HG03354 (cell line): ENCODE measurements around the gene SSH3.
"Not testable (repeated sequence)": the region's sequence is repeated elsewhere in the genome, so short reads cannot be mapped to it uniquely, and the experiment has no call there.

Experiments
- ATAC-seq: cut with Tn5 transposase; IDR thresholded peaks from one replicate; pipeline ENCODE4 v1.9.1; 2021; ENCODE audit warnings: mild to moderate bottlenecking; ENCODE audit not compliant: unreplicated experiment, poor library complexity, severe bottlenecking

Gene SSH3, protein sequence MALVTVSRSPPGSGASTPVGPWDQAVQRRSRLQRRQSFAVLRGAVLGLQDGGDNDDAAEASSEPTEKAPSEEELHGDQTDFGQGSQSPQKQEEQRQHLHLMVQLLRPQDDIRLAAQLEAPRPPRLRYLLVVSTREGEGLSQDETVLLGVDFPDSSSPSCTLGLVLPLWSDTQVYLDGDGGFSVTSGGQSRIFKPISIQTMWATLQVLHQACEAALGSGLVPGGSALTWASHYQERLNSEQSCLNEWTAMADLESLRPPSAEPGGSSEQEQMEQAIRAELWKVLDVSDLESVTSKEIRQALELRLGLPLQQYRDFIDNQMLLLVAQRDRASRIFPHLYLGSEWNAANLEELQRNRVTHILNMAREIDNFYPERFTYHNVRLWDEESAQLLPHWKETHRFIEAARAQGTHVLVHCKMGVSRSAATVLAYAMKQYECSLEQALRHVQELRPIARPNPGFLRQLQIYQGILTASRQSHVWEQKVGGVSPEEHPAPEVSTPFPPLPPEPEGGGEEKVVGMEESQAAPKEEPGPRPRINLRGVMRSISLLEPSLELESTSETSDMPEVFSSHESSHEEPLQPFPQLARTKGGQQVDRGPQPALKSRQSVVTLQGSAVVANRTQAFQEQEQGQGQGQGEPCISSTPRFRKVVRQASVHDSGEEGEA

DNA sequence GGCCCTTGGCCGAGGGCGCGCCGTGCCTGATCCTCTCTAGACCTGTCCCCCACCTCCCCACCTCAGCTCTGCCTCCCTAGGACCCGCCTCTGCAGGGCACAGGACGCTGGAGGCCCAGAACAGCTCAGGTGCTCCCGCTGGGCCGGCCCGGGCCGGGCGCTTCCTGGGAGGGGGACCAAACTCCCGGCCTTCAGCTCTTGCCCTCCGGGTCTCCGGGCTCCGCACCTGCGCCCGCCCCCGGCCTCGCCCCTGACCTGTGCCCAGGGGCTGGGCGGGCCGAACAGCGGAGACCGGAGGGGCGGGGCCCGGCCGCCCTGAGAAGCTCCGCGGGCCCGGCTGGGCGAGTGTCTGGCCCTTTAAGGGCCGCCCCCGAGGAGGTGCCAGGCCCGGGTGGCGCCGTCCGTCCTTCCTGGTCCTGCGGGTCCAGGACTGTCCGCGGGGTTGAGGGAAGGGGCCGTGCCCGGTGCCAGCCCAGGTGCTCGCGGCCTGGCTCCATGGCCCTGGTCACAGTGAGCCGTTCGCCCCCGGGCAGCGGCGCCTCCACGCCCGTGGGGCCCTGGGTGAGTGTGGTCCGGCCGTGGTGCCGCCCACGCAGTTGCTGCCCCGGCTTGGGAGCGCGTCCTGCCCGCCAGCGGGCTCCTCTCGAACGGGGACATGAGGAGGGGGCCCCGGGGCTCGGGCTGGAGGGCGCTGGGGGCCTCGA is at the start of gene SSH3:
Gene SSH3, plus strand, starts transcription at position 399 of the 703 bp plus-strand sequence. Its CDS starts 96 bp downstream, at position 495.
- ATAC-seq: no peak

DNA sequence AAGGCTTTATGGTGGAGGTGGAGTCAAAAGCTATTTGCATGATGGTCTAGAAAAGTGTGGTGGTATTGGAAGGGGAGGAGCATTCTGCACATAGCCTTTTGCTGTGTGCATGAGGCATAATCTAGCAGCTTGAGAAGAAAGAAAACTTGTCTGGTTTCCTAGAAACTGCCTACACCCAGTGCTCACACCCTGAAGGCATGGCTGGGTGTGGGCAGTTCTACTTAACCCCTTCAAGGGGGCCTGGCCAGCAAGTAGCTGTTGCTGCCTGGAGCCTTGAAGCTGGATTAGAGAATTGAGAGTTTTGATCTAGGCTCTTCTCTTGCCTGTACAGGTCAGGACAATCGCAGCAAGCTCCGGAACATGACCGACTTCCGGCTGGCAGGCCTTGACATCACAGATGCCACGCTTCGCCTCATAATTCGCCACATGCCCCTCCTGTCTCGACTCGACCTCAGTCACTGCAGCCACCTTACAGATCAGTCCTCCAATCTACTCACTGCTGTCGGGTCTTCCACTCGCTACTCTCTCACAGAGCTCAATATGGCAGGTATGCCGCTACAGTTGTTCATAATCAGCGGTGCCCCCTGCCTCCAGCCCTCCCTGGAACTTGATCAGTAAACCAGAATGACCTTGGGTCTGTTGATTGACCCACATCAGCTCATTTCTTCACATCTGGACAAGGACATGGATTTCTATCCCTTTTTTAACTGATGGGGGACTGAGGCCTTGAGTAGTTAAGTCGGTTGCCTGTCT is 49.3 kb upstream of the SSH3 start:
- no peak for ATAC-seq

DNA sequence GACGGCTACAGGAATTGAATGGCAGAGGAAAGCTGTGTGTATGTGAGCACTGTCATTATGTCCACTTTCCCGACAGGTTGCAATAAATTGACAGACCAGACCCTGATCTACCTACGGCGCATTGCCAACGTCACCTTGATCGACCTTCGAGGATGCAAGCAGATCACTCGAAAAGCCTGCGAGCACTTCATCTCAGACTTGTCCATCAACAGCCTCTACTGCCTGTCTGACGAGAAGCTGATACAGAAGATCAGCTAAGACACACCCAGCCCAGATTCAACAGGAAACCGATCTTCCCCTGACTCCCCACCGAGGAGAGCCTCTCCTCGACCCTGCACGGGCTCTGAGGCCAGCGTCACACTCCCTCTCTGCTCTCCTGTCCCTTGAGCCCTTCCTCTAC is 48.5 kb upstream of the SSH3 start:
- ATAC-seq: no peak

DNA sequence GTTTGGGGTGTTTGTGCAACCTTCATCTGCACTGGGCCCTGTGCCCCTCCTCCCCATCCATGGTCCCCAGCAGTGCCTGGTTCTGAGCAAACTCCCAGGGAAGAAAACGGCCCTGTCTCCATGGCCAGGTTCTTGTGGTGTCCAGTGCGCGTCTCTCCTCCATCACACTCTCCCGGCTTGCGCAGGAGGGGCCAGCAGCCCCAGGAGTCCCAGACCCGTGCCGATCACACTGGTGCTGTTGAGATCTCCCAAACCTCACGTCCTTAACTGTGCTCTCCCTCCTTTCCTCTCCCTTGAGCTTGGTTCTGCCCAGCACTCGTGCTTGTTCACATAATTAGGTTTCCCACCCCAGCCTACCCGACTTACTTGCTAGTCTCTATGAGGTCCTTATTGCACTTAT is 48.0 kb upstream of the SSH3 start:
- no peak for ATAC-seq

DNA sequence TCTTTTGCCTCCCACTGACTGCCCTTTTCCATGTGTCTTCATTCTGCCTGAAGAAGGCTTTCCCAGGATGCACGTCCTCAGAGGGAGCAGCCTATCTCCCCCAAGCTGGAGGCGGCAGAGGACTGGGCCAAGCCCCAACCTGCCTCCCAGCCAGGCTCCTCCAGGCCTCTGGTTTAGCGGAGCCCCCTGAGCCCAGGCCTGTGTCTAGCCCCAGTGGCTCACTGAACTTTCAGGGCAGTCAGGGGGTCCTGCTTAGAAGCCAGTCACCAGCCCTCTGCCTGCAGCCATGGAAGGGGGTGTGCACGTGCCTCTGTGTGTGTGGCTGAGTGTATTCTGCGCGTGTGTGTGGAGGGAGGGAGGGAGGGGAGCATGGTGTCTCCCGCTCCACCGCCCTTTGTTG is 47.5 kb upstream of the SSH3 start:
- ATAC-seq: no peak

DNA sequence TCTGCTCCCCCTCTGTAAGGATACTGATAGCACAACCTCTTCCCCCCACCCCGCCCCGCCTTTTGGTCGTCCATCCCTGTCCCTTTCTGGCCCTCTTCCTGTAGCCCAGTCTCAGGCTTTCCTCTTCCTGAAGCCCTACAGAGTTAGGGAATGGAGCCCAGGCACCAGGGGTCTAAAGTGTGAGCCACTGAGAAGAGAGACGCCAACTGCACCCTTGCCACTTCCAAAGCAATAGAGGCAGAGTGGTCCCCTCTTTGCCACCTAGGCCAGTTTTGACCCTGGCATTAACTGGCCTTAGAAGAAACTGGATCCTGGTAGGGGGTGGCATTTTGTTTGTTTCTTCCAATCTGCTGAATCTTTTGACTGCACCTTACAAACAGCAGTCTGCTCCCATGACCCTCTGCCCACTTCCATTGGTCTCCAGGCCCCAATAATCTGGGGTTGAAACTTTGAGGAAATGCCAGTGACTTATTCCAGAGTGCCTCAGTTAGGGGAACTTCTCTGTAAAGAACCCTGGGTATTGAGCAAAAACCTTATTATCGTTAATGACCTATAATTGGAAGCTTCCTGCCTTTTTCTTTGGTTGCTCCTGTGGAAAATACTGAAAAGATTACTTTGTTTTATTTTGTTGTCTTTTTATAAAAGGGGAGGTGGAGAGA is 46.7 kb upstream of the SSH3 start:
- no peak for ATAC-seq

DNA sequence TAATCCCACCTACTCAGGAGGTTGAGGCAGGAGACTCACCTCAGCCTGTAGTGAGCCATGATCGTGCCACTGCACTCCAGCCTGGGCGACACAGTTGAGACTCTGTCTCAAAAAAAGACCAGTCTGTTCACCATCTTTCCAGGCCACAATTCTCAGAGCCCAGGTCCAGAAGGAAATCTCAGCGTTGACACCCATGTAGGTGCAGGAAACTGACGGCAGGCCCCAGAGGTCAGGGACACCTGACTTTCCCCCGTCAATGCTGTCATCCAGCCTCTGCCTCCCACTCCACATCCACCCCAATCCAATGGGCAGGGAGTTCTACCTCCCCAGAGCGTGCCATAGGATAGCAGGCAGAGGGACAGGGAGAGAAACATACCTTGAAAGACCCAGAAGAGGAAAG is 42.9 kb upstream of the SSH3 start:
- ATAC-seq: no peak

DNA sequence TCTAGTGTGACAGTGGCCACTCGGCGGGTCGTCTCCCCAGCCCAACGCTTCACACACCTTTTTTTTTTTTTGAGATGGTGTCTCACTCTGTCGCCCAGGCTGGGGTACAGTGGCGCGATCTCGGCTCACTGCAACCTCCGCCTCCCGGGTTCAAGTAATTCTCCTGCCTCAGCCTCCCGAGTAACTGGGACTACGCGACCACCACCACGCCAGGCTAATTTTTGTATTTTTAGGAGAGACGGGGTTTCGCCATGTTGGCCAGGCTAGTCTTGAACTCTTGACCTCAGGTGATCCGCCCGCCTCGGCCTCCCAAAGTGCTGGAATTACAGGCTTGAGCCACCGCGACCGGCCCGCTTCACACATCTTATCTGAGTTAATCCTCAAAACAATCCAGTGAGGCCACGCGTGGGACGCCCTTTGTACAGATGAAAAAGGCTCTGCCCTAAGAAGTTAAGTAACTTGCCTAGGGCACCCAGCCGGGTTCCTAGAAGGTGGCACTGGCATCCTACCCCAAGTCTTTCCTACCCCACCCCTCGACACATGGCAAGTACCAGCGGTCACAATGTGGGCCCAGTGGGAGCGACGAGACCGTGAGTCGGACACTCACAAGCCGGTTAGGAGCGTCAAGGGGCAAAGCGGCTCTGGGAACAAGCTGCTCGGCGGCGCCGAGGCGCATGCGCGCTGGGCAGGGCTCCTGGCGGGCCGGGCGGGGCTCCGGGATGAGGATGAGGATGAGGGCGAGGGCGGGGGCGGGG is 42.3 kb upstream of the SSH3 start:
- not testable (repeated sequence) for ATAC-seq

DNA sequence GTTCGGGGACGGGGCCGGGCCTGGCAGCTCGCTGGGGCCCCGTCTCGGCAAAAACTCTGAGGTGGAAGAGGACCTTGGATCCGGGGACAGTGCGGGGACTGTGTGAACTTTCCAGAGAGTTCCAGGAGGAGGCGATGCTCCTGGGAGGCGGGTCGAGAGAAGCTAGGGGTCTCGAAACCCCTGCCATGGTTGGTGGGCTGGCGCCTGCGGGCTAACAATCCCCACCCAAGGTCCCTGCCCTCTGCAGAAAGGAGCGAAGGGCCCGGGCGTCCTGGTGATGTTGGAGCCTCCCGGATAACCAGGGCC is 41.7 kb upstream of the SSH3 start:
- no peak for ATAC-seq

DNA sequence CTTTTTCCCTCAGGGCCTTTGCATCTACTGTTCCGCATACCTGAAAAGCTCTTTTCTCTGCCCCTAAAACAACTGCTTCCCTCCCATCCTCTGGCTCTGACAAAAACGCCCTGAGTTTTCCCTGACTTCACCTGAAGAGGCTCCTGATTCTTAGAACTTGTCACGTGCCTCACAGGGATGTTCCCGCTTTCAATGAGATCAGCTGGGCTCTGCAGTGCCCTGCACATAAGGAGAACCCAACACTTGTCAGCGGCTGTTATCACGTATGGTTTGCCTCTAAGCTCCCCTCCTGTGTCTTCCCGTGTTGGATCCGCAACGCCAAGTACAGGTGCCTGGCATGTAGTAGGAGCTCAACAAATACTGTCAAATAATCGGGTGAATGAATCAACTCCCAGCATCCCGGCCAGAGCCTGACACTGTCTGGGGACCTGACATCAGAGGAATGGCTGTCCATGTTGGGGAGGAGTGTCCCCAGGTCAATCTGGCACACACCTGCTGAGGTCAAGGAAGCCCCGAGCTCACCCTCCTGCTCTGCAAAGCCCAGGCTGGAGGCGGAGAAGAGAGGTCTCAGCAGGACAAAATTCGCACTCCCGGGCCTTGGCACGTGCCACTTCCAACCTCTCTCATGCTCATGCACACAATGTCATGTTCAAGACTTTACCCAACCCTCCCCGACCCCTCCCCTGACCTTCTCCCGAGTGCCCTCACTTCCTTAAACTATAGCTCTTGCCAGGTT is 41.2 kb upstream of the SSH3 start:
- ATAC-seq: no peak

DNA sequence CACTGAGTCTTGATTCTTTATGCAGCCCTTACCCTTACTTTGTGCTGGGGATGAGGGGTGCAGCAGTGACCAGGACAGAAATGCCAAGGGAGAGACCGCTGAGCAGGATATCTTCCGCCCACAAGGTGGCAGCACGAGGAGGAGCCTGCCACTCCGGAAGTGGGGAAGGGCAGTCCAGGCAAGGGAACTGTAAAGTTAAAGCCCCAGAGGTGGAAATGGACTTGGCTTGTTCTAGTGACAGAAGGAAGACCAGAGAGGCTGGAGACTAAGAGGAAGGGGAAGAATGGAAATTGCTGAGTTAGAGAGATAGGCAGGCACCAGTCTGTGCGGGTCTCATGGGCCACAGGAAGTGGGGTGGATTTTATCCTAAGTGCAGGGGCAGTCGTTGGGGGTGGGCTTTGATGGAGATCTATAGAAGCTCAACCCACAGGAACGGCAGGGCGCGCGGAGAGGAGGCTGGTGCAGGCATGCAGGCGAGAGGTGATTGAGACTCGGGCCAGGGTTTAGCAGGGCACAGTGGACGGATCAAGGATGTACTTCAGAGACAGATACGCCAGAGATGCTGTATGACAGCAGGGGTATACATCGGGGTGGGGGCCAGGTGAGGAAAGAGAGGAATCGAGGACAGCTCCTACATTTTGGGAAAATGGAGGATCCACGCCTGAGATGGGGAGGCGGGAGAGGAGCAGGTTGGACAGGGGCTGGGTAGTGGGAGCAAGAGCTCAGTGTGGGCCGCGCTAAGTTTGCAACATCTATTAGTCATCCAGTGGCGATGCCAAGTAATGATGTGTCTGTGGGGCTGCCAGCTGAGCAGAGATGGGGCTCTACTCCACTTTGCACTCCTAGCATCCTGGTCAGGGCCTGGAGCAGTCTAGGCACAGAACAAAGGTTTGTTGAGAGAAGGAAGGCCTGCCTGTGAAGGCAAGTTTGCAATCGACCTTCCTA is 40.3 kb upstream of the SSH3 start:
- ATAC-seq: peak; percentile 39

DNA sequence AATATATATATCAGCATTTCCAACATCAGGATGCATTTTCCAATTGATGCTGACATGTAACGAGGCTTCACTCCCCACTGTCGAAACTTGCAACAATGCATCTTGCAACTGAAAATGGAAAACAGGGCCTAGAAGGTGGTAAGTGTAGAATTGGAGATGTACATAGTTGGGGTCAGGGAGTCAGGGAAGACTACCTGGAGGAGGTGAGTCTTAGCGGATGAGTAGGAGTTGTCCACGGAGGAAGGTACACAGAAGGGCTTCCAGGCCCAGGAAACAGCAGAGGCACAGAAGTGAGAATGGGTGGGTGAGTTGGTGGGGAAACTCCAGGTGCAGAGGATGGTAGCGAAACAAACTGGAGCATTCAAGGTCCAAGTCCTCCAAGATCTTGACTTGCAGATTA is 39.1 kb upstream of the SSH3 start:
- ATAC-seq: no peak

DNA sequence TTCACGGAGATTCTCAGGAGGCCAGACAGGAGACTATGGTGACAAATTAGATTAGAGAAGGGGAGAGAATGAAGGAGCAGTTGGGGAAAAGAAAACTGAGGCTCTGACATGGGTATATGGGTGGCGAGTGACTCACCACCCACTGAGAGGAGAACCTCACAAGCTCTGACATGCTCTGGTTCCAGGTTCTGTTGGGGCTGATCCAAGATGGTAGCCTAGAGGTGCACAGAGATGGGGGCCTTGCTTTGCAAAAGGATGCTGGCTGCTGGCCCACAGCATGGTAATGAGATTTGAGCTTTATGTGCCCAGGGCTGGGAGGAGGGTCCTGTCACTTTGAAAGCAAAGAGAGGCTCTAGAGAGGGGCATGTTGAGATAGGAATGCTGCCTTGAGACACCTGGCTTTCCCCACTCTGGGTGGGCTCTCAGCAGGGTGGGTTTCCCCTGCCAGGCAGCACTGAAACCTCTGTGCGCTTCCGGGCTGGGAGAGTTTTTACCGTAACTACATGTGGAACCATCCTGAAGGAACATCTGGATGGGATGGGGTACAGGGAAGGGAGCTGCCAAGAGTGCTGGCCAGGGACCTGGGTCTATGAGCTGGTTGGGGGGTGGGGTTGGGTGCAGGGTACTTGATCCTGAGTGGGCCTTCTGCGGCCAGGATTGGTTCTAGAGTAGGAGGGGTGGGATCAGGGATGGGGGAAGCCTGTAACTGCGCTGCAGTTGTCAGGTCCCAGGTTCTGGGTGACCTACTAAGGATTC is 38.3 kb upstream of the SSH3 start:
- no peak for ATAC-seq

DNA sequence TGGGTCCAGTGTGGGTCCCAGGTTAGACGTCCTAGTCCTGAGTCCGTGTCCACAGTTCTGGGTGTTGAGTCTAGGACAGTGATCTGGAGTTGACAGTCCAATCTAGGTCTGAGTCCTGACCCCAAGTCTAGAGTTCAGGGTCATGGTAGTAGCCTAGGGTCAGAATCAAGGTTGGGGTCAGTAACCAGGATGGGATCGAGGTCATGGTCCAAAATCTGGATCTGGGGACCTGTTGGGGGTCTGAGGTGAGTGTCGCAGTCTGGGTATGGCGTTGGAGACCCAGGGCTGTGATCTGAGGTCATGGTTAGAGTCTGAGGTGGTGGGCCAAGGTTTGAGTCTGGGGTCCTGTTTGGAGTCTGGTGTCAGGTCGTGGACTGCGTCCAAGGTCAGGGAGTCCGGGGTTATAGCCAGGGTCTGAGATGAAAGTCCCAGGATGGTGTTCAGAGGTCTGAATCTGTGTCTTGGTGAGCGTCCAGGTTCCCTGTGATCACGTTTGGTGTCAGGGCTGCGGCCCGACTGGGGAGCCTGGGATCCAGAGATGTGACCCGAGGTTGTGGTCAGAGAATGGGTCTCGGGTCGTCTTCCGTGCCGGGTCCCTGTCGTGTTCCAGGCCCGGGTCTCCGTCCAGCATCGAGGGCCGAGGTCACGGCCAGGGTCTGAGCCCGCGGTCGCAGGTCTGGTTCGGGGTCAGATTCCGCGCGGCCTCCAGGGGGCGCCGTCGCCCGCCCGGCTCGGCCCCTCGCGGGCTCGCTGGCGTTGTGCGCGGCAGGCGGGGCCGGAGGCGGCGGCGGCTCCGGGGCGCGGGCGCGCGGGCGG is 37.5 kb upstream of the SSH3 start:
- ATAC-seq: peak; percentile 50

DNA sequence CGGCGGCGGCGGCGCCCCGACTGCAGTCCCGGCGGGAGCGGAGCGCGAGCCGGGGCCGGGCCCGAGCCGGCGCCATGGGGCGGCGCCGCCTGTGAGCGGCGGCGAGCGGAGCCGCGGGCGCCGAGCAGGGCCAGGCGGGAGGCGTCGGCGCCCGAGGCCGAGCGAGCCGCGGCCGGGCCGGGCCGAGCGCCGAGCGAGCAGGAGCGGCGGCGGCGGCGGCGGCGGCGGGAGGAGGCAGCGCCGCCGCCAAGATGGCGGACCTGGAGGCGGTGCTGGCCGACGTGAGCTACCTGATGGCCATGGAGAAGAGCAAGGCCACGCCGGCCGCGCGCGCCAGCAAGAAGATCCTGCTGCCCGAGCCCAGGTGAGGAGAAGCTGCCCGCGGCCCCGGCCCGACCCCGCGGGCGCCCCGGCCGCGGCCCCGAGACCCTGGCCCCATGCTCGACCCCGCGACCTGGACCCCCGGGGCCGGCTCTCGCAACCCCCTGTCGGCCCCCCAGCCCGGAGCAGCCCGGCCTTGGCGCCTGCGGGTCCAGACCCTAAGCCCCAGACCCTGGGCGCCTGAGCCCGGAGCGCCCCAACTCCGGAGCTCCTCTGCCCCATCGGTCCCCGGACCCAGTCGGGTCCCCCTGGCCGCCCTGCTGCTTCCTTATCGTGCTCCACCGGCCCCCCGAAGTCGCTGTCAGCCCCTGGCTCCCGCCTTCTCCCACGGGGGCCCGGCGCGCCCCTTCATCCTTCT is 36.7 kb upstream of the SSH3 start, which contains the start of gene GRK2:
Gene GRK2, plus strand, starts transcription at position 25 of the 739 bp plus-strand sequence. Its CDS starts 227 bp downstream, at position 252.
- ATAC-seq: peak; percentile 21
